Choroid plexus epithelial cell (primary cell): Measurements from ENCODE around the gene SKAP1.

Experiments
- DNase-seq: peaks from one replicate; pipeline ENCODE4 v3.0.0-alpha.2; 2010; ENCODE audit warnings: low read depth
- H3K4me3 ChIP-seq: 2 replicates; pipeline ENCODE4 v1.5.1; 2011; ENCODE audit warnings: low read depth, mild to moderate bottlenecking, control low read depth, low read length, moderate library complexity
- CTCF ChIP-seq: conservative IDR thresholded peaks from 2 replicates; pipeline ENCODE4 v1.5.1; 2011; ENCODE audit warnings: low read depth, mild to moderate bottlenecking, control low read depth, inconsistent platforms, low read length, moderate library complexity

The SKAP1 gene

GRCh38 chr17:48084932-48085331, 345.1 kb downstream of the SKAP1 start:
- no peak for DNase-seq
- no peak for TF ChIP-seq CTCF
- H3K4me3 ChIP-seq: no peak overlapping the region
